GM20000 (cell line): Measurements from ENCODE around the gene NUDT4.
"Not testable (repeated sequence)": the region's sequence is repeated elsewhere in the genome, so short reads cannot be mapped to it uniquely, and the experiment has no call there.

Experiments used
- DNase-seq: peaks from one replicate; pipeline ENCODE4 v3.0.0; 2012; ENCODE audit warnings: low spot score
- TF ChIP-seq, protein P1 (sequence below): IDR thresholded peaks from 2 replicates; pipeline ENCODE4 v1.5.1; 2012; ENCODE audit warnings: mild to moderate bottlenecking, control low read depth; ENCODE audit errors: extremely low read depth, missing control alignments

The NUDT4 gene

GRCh38 chr12:93427779-93428564 lies 50.2 kb downstream of the NUDT4 start:
- DNase-seq = no peak
- TF ChIP-seq, protein P1, sequence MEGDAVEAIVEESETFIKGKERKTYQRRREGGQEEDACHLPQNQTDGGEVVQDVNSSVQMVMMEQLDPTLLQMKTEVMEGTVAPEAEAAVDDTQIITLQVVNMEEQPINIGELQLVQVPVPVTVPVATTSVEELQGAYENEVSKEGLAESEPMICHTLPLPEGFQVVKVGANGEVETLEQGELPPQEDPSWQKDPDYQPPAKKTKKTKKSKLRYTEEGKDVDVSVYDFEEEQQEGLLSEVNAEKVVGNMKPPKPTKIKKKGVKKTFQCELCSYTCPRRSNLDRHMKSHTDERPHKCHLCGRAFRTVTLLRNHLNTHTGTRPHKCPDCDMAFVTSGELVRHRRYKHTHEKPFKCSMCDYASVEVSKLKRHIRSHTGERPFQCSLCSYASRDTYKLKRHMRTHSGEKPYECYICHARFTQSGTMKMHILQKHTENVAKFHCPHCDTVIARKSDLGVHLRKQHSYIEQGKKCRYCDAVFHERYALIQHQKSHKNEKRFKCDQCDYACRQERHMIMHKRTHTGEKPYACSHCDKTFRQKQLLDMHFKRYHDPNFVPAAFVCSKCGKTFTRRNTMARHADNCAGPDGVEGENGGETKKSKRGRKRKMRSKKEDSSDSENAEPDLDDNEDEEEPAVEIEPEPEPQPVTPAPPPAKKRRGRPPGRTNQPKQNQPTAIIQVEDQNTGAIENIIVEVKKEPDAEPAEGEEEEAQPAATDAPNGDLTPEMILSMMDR = no peak

- no peak for DNase-seq
These were observed 51.7 kb downstream of the NUDT4 start for GRCh38 chr12:93429448-93429847.

DNA sequence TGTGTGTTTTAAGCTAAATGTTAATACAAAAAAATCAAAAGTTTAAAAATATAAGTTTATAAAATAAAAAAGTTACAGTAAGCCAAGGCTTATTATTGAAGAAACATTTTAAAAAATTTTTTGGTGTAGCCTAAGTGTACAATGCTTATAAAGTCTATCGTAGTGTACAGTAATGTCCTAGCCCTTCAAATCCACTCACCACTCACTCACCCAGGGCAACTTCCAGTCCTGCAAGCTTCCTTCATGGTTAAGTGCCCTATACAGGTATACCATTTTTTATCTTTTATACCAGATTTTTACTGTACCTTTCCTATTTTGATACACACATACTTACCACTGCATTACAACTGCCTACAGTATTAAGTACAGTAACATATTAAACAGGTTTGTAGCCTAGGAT lies 52.1 kb downstream of the NUDT4 start:
- no peak for DNase-seq
- TF ChIP-seq, protein P1 = no peak

More at GRCh38 chr12:93429448-93429847, 51.7 kb downstream of the NUDT4 start:
- TF ChIP-seq, protein P1 = no peak

DNA sequence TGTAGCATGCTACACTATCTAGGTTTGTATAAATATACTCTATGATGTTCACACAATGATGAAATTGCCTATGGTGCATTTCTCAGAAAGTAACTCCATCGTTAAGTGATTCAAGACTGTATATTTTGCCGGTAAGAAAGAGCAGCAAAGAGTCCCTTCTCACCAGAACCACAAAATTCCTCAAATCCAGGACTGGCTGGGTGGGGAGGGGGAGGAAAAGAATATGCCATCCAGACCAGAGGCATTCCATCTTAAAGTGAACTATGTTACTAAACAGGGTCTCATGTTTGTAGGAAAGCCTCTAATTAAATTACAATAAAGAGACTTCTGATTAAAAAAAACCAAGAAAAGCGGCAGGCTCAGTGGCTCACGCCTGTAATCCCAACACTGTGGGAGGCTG lies 52.6 kb downstream of the NUDT4 start:
- DNase-seq = no peak
- TF ChIP-seq, protein P1 = no peak

DNA sequence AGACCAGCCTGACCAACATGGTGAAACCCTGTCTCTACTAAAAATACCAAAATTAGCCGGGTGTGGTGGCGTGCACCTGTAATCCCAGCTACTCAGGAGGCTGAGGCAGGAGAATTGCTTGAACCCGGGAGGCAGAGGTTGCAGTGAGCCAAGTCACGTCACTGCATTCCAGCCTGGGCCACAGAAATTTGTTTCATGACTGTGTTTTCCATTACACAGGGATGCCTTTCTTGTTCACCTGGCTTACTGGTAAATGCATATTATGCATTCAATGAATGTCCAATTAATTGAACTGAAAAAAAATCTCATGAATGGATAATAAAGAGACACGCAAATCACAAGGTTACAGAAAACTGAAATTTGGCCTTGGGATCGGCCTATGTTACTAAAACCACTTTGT lies 54.3 kb downstream of the NUDT4 start:
- not testable (repeated sequence) for DNase-seq

- TF ChIP-seq, protein P1 = no peak
- DNase-seq = no peak
These were observed 56.6 kb downstream of the NUDT4 start for GRCh38 chr12:93434256-93434865.

- DNase-seq = no peak
- TF ChIP-seq, protein P1 = no peak
These were observed 60.7 kb downstream of the NUDT4 start for GRCh38 chr12:93438266-93439050.
